DMS 273 treated with DMSO at 0.1 percent for 48 hours (cell line): ENCODE measurements around the gene GFPT1.

ENCODE experiments used
- DNase-seq: peaks from one replicate; lab custom pipeline; 2025; lab: John Stamatoyannopoulos, UW

Gene GFPT1

GRCh38 chr2:69316550-69316949 is 70.5 kb downstream of the GFPT1 start:
- DNase-seq, result no peak

- DNase-seq, result no peak
Measured at GRCh38 chr2:69315160-69315761, 71.8 kb downstream of the GFPT1 start.

- no peak for DNase-seq
Measured at GRCh38 chr2:69311024-69311416, 76.0 kb downstream of the GFPT1 start.

GRCh38 chr2:69310111-69311023 is 76.7 kb downstream of the GFPT1 start:
- no peak for DNase-seq

- no peak for DNase-seq
Measured at GRCh38 chr2:69309351-69310110, 77.5 kb downstream of the GFPT1 start.

- DNase-seq, result no peak
Measured at GRCh38 chr2:69308338-69308737, 78.7 kb downstream of the GFPT1 start.

GRCh38 chr2:69307579-69308064 is 79.4 kb downstream of the GFPT1 start:
- no peak for DNase-seq

- peak; percentile 47 for DNase-seq
Measured at GRCh38 chr2:69306822-69307578, 80.0 kb downstream of the GFPT1 start.

- no peak for DNase-seq
Measured at GRCh38 chr2:69306393-69306821, 80.6 kb downstream of the GFPT1 start.

GRCh38 chr2:69305712-69306392 is 81.2 kb downstream of the GFPT1 start:
- no peak for DNase-seq

- DNase-seq, result no peak
Measured at GRCh38 chr2:69305166-69305565, 81.9 kb downstream of the GFPT1 start.

GRCh38 chr2:69304656-69305055 is 82.4 kb downstream of the GFPT1 start:
- DNase-seq, result no peak

GRCh38 chr2:69300650-69301049 is 86.4 kb downstream of the GFPT1 start:
- no peak for DNase-seq

GRCh38 chr2:69299772-69300516 is 87.1 kb downstream of the GFPT1 start:
- no peak for DNase-seq

GRCh38 chr2:69298862-69299261 is 88.2 kb downstream of the GFPT1 start:
- DNase-seq, result no peak

GRCh38 chr2:69298261-69298660 is 88.8 kb downstream of the GFPT1 start:
- no peak for DNase-seq

- no peak for DNase-seq
Measured at GRCh38 chr2:69297216-69297615, 89.8 kb downstream of the GFPT1 start.

- no peak for DNase-seq
Measured at GRCh38 chr2:69296421-69296820, 90.6 kb downstream of the GFPT1 start.

GRCh38 chr2:69292256-69292655 is 94.8 kb downstream of the GFPT1 start:
- no peak for DNase-seq

- no peak for DNase-seq
Measured at GRCh38 chr2:69291721-69292120, 95.3 kb downstream of the GFPT1 start.
